Parathyroid adenoma (tissue), 2 donors: ENCODE results near the gene PACC1.

Source experiments
- H2AFZ ChIP-seq: fragments of 300-600 bp; sonication (generic); one replicate; pipeline ENCODE4 v1.7.0; 2017; ENCODE audit warnings: antibody characterized with exemption, mild to moderate bottlenecking
- H3K27ac ChIP-seq: fragments of 300-600 bp; sonication (generic); one replicate; pipeline ENCODE4 v1.7.0; 2017
- H3K27me3 ChIP-seq: fragments of 300-600 bp; sonication (generic); one replicate; pipeline ENCODE4 v1.7.0; 2017; ENCODE audit warnings: low read length; ENCODE audit not compliant: control insufficient read depth, insufficient read depth
- H3K36me3 ChIP-seq: fragments of 300-600 bp; sonication (generic); one replicate; pipeline ENCODE4 v1.7.0; 2017; ENCODE audit warnings: low read length; ENCODE audit not compliant: control insufficient read depth, insufficient read depth
- H3K4me1 ChIP-seq: fragments of 300-600 bp; sonication (generic); one replicate; pipeline ENCODE4 v1.7.0; 2017; ENCODE audit warnings: control low read depth
- H3K4me2 ChIP-seq: fragments of 300-600 bp; sonication (generic); one replicate; pipeline ENCODE4 v1.7.0; 2017; ENCODE audit warnings: low read length
- H3K4me3 ChIP-seq: fragments of 300-600 bp; sonication (generic); one replicate; pipeline ENCODE4 v1.7.0; 2017; ENCODE audit warnings: low read depth, low read length
- H3K79me2 ChIP-seq: fragments of 300-600 bp; sonication (generic); one replicate; pipeline ENCODE4 v1.7.0; 2017; ENCODE audit warnings: control low read depth
- H3K9ac ChIP-seq: fragments of 300-600 bp; sonication (generic); one replicate; pipeline ENCODE4 v1.7.0; 2017; ENCODE audit warnings: mild to moderate bottlenecking
- H3K9me3 ChIP-seq: fragments of 300-600 bp; sonication (generic); one replicate; pipeline ENCODE4 v1.7.0; 2017; ENCODE audit warnings: low read length; ENCODE audit not compliant: control insufficient read depth
- TF ChIP-seq, protein P1 (sequence below): fragments of 300-600 bp; sonication (generic); IDR thresholded peaks from one replicate; pipeline ENCODE4 v1.7.0; 2017; ENCODE audit warnings: antibody characterized with exemption, mild to moderate bottlenecking
- donor health status: primary hyperparathyroidism.

Gene PACC1

DNA sequence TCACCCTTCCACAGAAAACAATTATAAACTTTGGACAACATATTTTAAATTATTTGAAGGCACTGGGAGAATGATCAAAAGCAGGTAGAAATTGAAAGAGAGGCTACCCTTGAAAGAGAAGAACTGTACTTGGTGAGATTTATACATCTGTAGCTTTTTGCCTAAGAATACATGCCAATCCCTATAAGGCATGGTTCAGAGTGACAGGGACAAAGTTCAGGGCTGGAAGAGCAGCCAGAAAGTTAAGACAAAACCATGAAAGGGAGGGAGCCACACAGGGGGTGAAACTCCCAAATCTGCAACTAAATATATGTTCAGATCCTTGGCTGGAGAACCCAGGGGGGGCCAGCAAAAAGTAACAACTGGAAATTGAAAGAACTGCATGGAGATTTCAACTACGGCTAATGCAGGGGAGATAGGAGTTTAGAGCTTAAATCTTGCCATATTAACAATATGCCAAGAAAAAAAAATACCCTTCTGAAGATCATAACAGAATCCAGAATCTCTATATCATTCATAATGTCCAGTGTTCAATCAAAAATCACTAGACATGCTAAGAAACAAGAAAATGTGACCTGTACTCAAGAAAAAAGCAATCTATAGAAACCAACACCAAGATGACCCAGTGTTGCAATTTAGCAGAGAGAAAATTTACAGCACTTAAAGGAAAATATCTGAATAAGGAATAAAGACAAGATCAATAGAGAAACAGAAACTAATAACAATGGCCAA lies 25.5 kb downstream of the PACC1 start:
- H3K9ac ChIP-seq = no peak overlapping the region
- no peaks in the 10 kb centered on the region for H3K27me3 ChIP-seq
- no peak overlapping the region for H2AFZ ChIP-seq
- no peaks in the 10 kb centered on the region for H3K79me2 ChIP-seq
- no peak overlapping the region for H3K4me3 ChIP-seq
- no peak overlapping the region for H3K27ac ChIP-seq
- no peaks in the 10 kb centered on the region for H3K9me3 ChIP-seq
- TF ChIP-seq, protein P1, sequence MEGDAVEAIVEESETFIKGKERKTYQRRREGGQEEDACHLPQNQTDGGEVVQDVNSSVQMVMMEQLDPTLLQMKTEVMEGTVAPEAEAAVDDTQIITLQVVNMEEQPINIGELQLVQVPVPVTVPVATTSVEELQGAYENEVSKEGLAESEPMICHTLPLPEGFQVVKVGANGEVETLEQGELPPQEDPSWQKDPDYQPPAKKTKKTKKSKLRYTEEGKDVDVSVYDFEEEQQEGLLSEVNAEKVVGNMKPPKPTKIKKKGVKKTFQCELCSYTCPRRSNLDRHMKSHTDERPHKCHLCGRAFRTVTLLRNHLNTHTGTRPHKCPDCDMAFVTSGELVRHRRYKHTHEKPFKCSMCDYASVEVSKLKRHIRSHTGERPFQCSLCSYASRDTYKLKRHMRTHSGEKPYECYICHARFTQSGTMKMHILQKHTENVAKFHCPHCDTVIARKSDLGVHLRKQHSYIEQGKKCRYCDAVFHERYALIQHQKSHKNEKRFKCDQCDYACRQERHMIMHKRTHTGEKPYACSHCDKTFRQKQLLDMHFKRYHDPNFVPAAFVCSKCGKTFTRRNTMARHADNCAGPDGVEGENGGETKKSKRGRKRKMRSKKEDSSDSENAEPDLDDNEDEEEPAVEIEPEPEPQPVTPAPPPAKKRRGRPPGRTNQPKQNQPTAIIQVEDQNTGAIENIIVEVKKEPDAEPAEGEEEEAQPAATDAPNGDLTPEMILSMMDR = no peak
- H3K4me2 ChIP-seq = no peak overlapping the region
- H3K4me1 ChIP-seq = no peaks in the 10 kb centered on the region
- no peaks in the 10 kb centered on the region for H3K36me3 ChIP-seq

DNA sequence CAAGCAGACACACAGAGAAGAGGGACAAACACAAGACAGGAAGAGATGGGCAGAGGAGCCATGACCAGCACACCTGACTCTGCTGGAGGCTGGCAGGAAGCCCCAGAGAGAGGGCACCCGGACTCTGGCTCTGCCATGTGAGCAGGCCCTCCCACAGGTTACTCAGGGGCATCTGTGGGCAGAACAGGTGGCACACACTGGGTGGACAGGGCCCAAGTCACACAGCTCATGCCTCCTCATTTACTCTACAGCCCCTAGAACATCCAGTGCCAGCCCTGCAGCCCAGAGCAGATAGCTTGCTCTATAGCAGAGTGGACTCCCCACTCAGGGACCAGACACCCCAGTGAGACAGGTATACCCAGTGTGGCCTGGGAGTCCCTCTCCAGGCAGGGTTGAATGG lies 28.7 kb downstream of the PACC1 start:
- H3K9ac ChIP-seq = no peak overlapping the region
- TF ChIP-seq, protein P1 = no peak

DNA sequence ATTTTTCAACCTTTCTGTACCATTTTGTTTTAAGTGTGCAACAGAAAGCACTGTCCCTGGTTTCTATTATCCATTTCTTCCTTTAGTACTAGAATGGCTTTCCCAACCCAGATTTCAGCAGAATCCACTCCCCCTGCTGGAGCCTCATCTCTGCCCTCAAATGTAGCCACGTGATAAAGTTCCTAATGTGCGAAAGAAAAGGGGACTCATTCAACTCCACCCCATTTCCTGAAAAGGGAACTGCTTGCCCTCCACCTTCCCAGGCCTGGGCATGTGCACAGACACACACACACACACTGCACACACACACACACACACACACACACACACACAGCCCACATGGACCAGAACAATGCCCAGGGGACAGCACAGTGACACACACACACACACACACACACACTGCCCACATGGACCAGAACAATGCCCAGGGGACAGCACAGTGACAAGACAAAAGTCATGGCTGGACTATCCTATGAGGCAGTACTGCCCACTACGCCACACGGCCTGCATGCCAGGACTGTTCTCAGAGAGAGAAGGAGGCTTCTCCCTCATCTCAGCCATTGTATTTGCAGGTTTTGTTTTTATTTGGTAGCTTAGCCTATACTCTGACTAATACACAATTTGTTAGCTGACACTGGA lies 33.2 kb downstream of the PACC1 start:
- TF ChIP-seq, protein P1 = no peak
- no peak overlapping the region for H3K9ac ChIP-seq
- H3K27me3 ChIP-seq = no peaks in the 10 kb centered on the region
- H3K36me3 ChIP-seq = no peaks in the 10 kb centered on the region
- no peaks in the 10 kb centered on the region for H3K79me2 ChIP-seq
- no peak overlapping the region for H3K27ac ChIP-seq
- no peaks in the 10 kb centered on the region for H3K9me3 ChIP-seq
- no peak overlapping the region for H3K4me3 ChIP-seq
- H3K4me2 ChIP-seq = no peak overlapping the region
- no peaks in the 10 kb centered on the region for H3K4me1 ChIP-seq
- H2AFZ ChIP-seq = no peak overlapping the region

More for the DNA sequence above, 28.7 kb downstream of the PACC1 start:
- H3K4me2 ChIP-seq = no peak overlapping the region
- no peak overlapping the region for H3K4me3 ChIP-seq
- H3K27ac ChIP-seq = no peak overlapping the region
- H3K27me3 ChIP-seq = no peaks in the 10 kb centered on the region
- no peaks in the 10 kb centered on the region for H3K4me1 ChIP-seq
- no peak overlapping the region for H2AFZ ChIP-seq
- H3K36me3 ChIP-seq = no peaks in the 10 kb centered on the region
- no peaks in the 10 kb centered on the region for H3K79me2 ChIP-seq
- no peaks in the 10 kb centered on the region for H3K9me3 ChIP-seq

DNA sequence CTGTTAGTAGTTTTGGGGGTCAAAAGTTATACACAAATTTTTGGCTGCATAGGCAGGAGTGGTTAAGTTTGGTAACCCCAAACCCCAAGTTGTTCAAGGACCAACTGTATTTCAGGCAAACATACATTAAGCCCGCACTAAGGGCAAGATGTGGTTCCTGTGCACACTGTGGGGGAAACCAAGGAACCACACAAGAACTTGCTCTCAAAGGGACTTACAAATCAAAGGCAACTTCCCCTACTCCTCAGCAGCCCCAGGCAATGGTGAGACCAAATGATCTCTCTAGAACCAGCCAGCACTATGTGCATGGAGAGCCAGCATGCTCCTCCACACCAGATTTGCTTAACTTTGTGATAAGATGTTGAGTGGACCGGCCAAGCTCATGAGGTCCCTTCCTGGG lies 35.3 kb downstream of the PACC1 start:
- no peaks in the 10 kb centered on the region for H3K36me3 ChIP-seq
- no peak overlapping the region for H2AFZ ChIP-seq
- no peaks in the 10 kb centered on the region for H3K9me3 ChIP-seq
- H3K4me1 ChIP-seq = no peaks in the 10 kb centered on the region
- H3K27me3 ChIP-seq = no peaks in the 10 kb centered on the region
- no peaks in the 10 kb centered on the region for H3K79me2 ChIP-seq
- TF ChIP-seq, protein P1 = no peak
- no peak overlapping the region for H3K4me3 ChIP-seq
- no peak overlapping the region for H3K27ac ChIP-seq
- H3K9ac ChIP-seq = no peak overlapping the region
- H3K4me2 ChIP-seq = no peak overlapping the region
